HEK293 (cell line): ENCODE data around the gene KCP.

Experiments
- CTCF ChIA-PET: fragments of 350-600 bp; formaldehyde crosslinking; extraction: SDS; loops from one replicate; lab custom pipeline; 2021; ENCODE audit warnings: antibody characterized with exemption; lab: Yijun Ruan, JAX
- POLR2A ChIA-PET: fragments of 300-600 bp; formaldehyde crosslinking; extraction: SDS; loops from one replicate; lab custom pipeline; 2020; ENCODE audit warnings: antibody characterized with exemption, inconsistent platforms; lab: Yijun Ruan, JAX
- H3K27ac ChIP-seq: fragments of 200-500 bp; sonication (Bioruptor generic); 2 replicates; pipeline ENCODE4 v1.5.1; 2014; ENCODE audit warnings: low read depth, low read length, control low read depth, inconsistent platforms; ENCODE audit errors: extremely low read depth
- H3K36me3 ChIP-seq, 2 experiments: fragments of 200-500 bp in 1 of 2; sonication (Bioruptor generic) in 1 of 2; 1 replicate in 1 of 2; 2 replicates in 1 of 2; pipeline ENCODE4 v1.5.1; 2014 to 2017; ENCODE audit warnings: inconsistent platforms in 2 of 2, low read length in 2 of 2; ENCODE audit not compliant: control insufficient read depth in 2 of 2, insufficient read depth in 1 of 2
- H3K4me1 ChIP-seq: fragments of 200-500 bp; sonication (Bioruptor generic); 2 replicates; pipeline ENCODE4 v1.5.1; 2014; ENCODE audit warnings: mild to moderate bottlenecking, low read length, inconsistent platforms; ENCODE audit not compliant: control insufficient read depth, insufficient read depth
- H3K4me3 ChIP-seq: 2 replicates; pipeline ENCODE4 v1.5.1; 2011; ENCODE audit warnings: low read depth, mild to moderate bottlenecking, control low read depth, low read length, moderate library complexity
- H3K9me3 ChIP-seq: fragments of 200-500 bp; sonication (Bioruptor generic); 2 replicates; pipeline ENCODE4 v1.5.1; 2014; ENCODE audit warnings: low read depth, low read length, inconsistent platforms; ENCODE audit not compliant: control insufficient read depth, insufficient read depth
- KLF16 ChIP-seq: fragments of 450-650 bp; formaldehyde crosslinking; IDR thresholded peaks from 2 replicates; pipeline ENCODE4 v1.5.1; 2017; ENCODE audit warnings: missing biosample characterization, missing genetic modification characterization
- KLF9 ChIP-seq: fragments of 450-650 bp; formaldehyde crosslinking; IDR thresholded peaks from 2 replicates; pipeline ENCODE4 v1.5.1; 2016; ENCODE audit warnings: missing biosample characterization, missing genetic modification characterization, low read depth
- MYNN ChIP-seq: fragments of 450-650 bp; formaldehyde crosslinking; IDR thresholded peaks from 2 replicates; pipeline ENCODE4 v1.5.1; 2016; ENCODE audit warnings: missing biosample characterization, missing genetic modification characterization, borderline replicate concordance
- PRDM1 ChIP-seq: fragments of 450-650 bp; formaldehyde crosslinking; IDR thresholded peaks from 2 replicates; pipeline ENCODE4; 2016; ENCODE audit warnings: missing biosample characterization, missing genetic modification characterization
- SP2 ChIP-seq: fragments of 450-650 bp; formaldehyde crosslinking; IDR thresholded peaks from 2 replicates; pipeline ENCODE4 v1.5.1; 2016; ENCODE audit warnings: missing biosample characterization, missing genetic modification characterization
- ZNF10 ChIP-seq: fragments of 450-650 bp; formaldehyde crosslinking; IDR thresholded peaks from 2 replicates; pipeline ENCODE4 v1.5.1; 2017; ENCODE audit warnings: missing biosample characterization, missing genetic modification characterization
- ZNF133 ChIP-seq: fragments of 450-650 bp; formaldehyde crosslinking; IDR thresholded peaks from 2 replicates; pipeline ENCODE4 v1.5.1; 2016; ENCODE audit warnings: missing biosample characterization, missing genetic modification characterization
- ZNF138 ChIP-seq: fragments of 450-650 bp; formaldehyde crosslinking; IDR thresholded peaks from 2 replicates; pipeline ENCODE4 v1.5.1; 2016; ENCODE audit warnings: missing biosample characterization, missing genetic modification characterization, borderline replicate concordance
- ZNF274 ChIP-seq, 2 experiments: fragments of 200-500 bp in 1 of 2; fragments of 450-650 bp in 1 of 2; sonication (Bioruptor generic) in 1 of 2; formaldehyde crosslinking in 1 of 2; IDR thresholded peaks; 2 replicates each; pipeline versions ENCODE4 v1.5.1 to v1.6.1; 2014 to 2016; ENCODE audit warnings: borderline replicate concordance in 1 of 2, inconsistent platforms in 1 of 2, low read length in 1 of 2, missing biosample characterization in 1 of 2, missing genetic modification characterization in 1 of 2
- ZNF302 ChIP-seq: fragments of 450-650 bp; formaldehyde crosslinking; IDR thresholded peaks from 2 replicates; pipeline ENCODE4 v1.5.1; 2016; ENCODE audit warnings: missing biosample characterization, missing genetic modification characterization, low read depth
- ZNF394 ChIP-seq: fragments of 450-650 bp; formaldehyde crosslinking; IDR thresholded peaks from 2 replicates; pipeline ENCODE4 v1.5.1; 2016; ENCODE audit warnings: missing biosample characterization, missing genetic modification characterization, mild to moderate bottlenecking, moderate library complexity, borderline replicate concordance
- ZNF423 ChIP-seq: fragments of 450-650 bp; formaldehyde crosslinking; IDR thresholded peaks from 2 replicates; pipeline ENCODE4 v1.5.1; 2016; ENCODE audit warnings: missing biosample characterization, missing genetic modification characterization
- ZNF548 ChIP-seq: fragments of 450-650 bp; formaldehyde crosslinking; IDR thresholded peaks from 2 replicates; pipeline ENCODE4 v1.5.1; 2016; ENCODE audit warnings: missing biosample characterization, missing genetic modification characterization
- ZNF701 ChIP-seq: fragments of 450-650 bp; formaldehyde crosslinking; IDR thresholded peaks from 2 replicates; pipeline ENCODE4 v1.5.1; 2016; ENCODE audit warnings: missing biosample characterization, missing genetic modification characterization
- ZNF776 ChIP-seq: fragments of 450-650 bp; formaldehyde crosslinking; IDR thresholded peaks from 2 replicates; pipeline ENCODE4 v1.5.0; 2017; ENCODE audit warnings: missing biosample characterization, missing genetic modification characterization, borderline replicate concordance
- ZNF791 ChIP-seq: fragments of 450-650 bp; formaldehyde crosslinking; IDR thresholded peaks from 2 replicates; pipeline ENCODE4 v1.5.1; 2016; ENCODE audit warnings: missing biosample characterization, missing genetic modification characterization
- TF ChIP-seq, protein P1 (sequence below): fragments of 450-650 bp; formaldehyde crosslinking; IDR thresholded peaks from 2 replicates; pipeline ENCODE4 v1.5.1; 2016; ENCODE audit warnings: missing biosample characterization, missing genetic modification characterization
- TF ChIP-seq, protein P2 (sequence below): fragments of 450-650 bp; IDR thresholded peaks from 2 replicates; pipeline ENCODE4 v1.5.1; 2018; ENCODE audit warnings: missing biosample characterization, mild to moderate bottlenecking, missing genetic modification characterization
- TF ChIP-seq, protein P3 (sequence below): fragments of 450-650 bp; formaldehyde crosslinking; IDR thresholded peaks from 2 replicates; pipeline ENCODE4 v1.5.1; 2016; ENCODE audit warnings: missing biosample characterization, missing genetic modification characterization
- TF ChIP-seq, protein P4 (sequence below): fragments of 450-650 bp; formaldehyde crosslinking; IDR thresholded peaks from 2 replicates; pipeline ENCODE4 v1.5.1; 2017; ENCODE audit warnings: missing biosample characterization, missing genetic modification characterization

Gene KCP

DNA sequence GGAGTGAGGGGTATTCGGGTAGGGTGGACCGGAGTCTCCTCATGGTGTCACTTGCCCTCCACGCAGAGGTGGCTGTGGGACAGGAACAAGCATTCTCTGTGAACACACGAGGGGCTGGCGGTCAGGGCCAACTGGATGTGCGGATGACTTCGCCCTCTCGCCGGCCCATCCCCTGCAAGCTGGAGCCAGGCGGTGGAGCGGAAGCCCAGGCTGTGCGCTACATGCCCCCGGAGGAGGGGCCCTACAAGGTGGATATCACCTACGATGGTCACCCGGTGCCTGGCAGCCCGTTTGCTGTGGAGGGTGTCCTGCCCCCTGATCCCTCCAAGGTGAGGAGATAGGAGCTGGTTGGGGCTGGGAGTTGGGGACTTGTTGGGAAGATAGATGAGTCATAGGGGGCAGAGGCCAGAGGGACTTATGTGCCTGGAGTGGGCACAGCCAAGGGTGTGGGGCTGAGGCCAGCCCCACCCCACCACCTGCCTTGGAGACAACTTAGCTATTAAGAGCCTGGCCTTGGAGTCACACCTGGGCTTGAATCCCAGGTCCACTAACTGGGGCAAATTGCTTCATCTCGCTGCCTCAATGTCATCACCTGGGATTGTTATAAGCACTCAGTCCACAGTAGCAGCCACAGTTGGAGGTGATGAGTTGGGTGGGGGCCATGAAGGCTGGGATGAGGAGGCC, 66.4 kb downstream of the KCP start:
- Histone ChIP-seq H3K36me3 (peaks cover 0 to 94% of the 10 kb centered on the region in 2 experiments; a peak in 1 of 3 replicates), H3K9me3 (no peaks in the 10 kb centered on the region), H3K27ac (no peak overlapping the region), H3K4me1 (no peaks in the 10 kb centered on the region), H3K4me3 (no peak overlapping the region)
- ChIA-PET POLR2A (no interaction called here), CTCF (interaction anchor here (0.6 to 3.1 kb wide), 5 partner anchors 10 to 1150 kb away, joined by 3 to 17 read pairs (median 3); partner anchors contain the start of gene ATP6V1F)
- TF ChIP-seq ZNF274 (IDR thresholded peaks at IDR 0.05; ENCODE audit: low read length) = no peak
- TF ChIP-seq ZNF274 (tag by site-specific recombination; IDR thresholded peaks at IDR 0.05; ENCODE audit: borderline replicate concordance) = no peak
- no peak for TF ChIP-seq ZNF10
- no peak for TF ChIP-seq PRDM1 (tag by site-specific recombination)
- TF ChIP-seq ZNF548 (tag by site-specific recombination) = no peak
- TF ChIP-seq ZNF776 (tag by site-specific recombination) = no peak
- TF ChIP-seq, protein P1, sequence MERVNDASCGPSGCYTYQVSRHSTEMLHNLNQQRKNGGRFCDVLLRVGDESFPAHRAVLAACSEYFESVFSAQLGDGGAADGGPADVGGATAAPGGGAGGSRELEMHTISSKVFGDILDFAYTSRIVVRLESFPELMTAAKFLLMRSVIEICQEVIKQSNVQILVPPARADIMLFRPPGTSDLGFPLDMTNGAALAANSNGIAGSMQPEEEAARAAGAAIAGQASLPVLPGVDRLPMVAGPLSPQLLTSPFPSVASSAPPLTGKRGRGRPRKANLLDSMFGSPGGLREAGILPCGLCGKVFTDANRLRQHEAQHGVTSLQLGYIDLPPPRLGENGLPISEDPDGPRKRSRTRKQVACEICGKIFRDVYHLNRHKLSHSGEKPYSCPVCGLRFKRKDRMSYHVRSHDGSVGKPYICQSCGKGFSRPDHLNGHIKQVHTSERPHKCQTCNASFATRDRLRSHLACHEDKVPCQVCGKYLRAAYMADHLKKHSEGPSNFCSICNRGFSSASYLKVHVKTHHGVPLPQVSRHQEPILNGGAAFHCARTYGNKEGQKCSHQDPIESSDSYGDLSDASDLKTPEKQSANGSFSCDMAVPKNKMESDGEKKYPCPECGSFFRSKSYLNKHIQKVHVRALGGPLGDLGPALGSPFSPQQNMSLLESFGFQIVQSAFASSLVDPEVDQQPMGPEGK (tag by site-specific recombination) = no peak
- no peak for TF ChIP-seq ZNF138 (tag by site-specific recombination)
- no peak for TF ChIP-seq KLF16 (tag by site-specific recombination)
- TF ChIP-seq ZNF302 (tag by site-specific recombination) = no peak
- no peak for TF ChIP-seq ZNF133
- TF ChIP-seq MYNN (tag by site-specific recombination) = no peak
- no peak for TF ChIP-seq KLF9 (tag by site-specific recombination)
- TF ChIP-seq, protein P2, sequence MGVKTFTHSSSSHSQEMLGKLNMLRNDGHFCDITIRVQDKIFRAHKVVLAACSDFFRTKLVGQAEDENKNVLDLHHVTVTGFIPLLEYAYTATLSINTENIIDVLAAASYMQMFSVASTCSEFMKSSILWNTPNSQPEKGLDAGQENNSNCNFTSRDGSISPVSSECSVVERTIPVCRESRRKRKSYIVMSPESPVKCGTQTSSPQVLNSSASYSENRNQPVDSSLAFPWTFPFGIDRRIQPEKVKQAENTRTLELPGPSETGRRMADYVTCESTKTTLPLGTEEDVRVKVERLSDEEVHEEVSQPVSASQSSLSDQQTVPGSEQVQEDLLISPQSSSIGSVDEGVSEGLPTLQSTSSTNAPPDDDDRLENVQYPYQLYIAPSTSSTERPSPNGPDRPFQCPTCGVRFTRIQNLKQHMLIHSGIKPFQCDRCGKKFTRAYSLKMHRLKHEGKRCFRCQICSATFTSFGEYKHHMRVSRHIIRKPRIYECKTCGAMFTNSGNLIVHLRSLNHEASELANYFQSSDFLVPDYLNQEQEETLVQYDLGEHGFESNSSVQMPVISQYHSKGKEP (tag by site-specific recombination) = no peak
- no peak for TF ChIP-seq ZNF791
- no peak for TF ChIP-seq ZNF423 (tag by site-specific recombination)

DNA sequence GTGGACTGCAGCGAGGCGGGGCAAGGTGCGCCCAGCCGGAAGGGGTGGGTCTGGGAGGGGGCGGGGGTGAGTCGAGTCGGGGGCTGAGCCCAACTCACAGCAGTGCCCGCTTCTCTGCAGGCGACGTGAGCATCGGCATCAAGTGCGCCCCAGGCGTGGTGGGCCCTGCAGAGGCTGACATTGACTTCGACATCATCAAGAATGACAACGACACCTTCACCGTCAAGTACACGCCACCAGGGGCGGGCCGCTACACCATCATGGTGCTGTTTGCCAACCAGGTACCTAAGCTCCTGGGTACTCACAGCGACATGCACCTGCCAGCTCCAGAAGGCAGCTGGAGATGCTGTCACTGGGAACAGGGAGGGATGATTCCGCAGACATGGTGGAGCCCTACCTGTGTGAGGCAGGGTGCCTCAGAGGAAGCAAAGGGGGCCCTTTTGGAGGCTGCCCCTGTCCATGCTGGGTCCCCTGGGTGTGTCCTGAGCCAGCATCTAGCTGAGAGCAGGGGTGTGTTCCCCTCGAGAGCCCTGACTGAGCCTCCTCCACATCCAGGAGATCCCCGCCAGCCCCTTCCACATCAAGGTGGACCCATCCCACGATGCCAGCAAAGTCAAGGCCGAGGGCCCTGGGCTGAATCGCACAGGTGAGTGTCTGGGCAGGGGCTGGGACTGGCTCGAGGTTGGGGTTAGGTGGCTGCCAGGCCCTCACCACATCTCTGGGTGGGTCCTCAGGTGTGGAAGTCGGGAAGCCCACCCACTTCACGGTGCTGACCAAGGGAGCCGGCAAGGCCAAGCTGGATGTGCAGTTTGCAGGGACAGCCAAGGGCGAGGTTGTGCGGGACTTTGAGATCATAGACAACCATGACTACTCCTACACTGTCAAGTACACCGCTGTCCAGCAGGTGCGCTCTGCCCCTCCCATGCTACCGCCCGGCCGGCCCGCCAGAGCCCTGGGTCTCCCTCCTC, 67.6 kb downstream of the KCP start:
- ChIA-PET POLR2A (no interaction called here), CTCF (interaction anchor here (0.6 to 3.1 kb wide), 10 partner anchors 9 to 383 kb away, joined by 3 to 17 read pairs (median 4); partner anchors contain the start of gene ATP6V1F)
- Histone ChIP-seq H3K4me3 (no peak overlapping the region), H3K27ac (no peak overlapping the region), H3K36me3 (peaks cover 0 to 97% of the 10 kb centered on the region in 2 experiments; a peak in 1 of 3 replicates), H3K9me3 (no peaks in the 10 kb centered on the region), H3K4me1 (no peaks in the 10 kb centered on the region)
- peak; percentile 8; the same call in 1 of the 2 replicates for TF ChIP-seq SP2 (tag by site-specific recombination)
- TF ChIP-seq, protein P3, sequence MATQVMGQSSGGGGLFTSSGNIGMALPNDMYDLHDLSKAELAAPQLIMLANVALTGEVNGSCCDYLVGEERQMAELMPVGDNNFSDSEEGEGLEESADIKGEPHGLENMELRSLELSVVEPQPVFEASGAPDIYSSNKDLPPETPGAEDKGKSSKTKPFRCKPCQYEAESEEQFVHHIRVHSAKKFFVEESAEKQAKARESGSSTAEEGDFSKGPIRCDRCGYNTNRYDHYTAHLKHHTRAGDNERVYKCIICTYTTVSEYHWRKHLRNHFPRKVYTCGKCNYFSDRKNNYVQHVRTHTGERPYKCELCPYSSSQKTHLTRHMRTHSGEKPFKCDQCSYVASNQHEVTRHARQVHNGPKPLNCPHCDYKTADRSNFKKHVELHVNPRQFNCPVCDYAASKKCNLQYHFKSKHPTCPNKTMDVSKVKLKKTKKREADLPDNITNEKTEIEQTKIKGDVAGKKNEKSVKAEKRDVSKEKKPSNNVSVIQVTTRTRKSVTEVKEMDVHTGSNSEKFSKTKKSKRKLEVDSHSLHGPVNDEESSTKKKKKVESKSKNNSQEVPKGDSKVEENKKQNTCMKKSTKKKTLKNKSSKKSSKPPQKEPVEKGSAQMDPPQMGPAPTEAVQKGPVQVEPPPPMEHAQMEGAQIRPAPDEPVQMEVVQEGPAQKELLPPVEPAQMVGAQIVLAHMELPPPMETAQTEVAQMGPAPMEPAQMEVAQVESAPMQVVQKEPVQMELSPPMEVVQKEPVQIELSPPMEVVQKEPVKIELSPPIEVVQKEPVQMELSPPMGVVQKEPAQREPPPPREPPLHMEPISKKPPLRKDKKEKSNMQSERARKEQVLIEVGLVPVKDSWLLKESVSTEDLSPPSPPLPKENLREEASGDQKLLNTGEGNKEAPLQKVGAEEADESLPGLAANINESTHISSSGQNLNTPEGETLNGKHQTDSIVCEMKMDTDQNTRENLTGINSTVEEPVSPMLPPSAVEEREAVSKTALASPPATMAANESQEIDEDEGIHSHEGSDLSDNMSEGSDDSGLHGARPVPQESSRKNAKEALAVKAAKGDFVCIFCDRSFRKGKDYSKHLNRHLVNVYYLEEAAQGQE (tag by site-specific recombination) = 0 out of 2 replicates have a peak, but pooled peaks have one; percentile 28
- TF ChIP-seq ZNF701 (tag by site-specific recombination) = no peak
- TF ChIP-seq, protein P4, sequence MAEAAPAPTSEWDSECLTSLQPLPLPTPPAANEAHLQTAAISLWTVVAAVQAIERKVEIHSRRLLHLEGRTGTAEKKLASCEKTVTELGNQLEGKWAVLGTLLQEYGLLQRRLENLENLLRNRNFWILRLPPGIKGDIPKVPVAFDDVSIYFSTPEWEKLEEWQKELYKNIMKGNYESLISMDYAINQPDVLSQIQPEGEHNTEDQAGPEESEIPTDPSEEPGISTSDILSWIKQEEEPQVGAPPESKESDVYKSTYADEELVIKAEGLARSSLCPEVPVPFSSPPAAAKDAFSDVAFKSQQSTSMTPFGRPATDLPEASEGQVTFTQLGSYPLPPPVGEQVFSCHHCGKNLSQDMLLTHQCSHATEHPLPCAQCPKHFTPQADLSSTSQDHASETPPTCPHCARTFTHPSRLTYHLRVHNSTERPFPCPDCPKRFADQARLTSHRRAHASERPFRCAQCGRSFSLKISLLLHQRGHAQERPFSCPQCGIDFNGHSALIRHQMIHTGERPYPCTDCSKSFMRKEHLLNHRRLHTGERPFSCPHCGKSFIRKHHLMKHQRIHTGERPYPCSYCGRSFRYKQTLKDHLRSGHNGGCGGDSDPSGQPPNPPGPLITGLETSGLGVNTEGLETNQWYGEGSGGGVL (tag by site-specific recombination) = no peak
- TF ChIP-seq ZNF394 = no peak
